ENCODE measurements around the gene PCNX2.

Gene PCNX2

DNA sequence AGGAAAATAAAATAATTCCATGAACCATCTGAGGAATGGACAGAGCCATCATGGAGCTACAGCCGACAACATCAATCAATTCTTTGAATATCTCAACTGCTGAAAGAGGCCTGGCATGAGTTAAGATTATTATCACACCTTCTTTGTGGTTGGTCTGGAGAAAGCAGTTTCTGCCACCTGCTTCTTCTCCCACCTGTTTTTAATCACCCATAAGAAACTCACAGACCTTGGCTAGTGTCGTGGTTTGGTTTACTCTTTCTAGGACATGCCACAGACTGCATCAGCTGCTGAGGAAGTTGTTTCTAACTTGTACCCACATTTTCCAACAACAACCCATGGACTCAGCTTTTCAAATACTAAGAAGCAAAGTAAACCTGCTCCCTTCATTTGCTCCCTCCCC is 279.6 kb downstream of the PCNX2 start:
- TF ChIP-seq, protein P1, sequence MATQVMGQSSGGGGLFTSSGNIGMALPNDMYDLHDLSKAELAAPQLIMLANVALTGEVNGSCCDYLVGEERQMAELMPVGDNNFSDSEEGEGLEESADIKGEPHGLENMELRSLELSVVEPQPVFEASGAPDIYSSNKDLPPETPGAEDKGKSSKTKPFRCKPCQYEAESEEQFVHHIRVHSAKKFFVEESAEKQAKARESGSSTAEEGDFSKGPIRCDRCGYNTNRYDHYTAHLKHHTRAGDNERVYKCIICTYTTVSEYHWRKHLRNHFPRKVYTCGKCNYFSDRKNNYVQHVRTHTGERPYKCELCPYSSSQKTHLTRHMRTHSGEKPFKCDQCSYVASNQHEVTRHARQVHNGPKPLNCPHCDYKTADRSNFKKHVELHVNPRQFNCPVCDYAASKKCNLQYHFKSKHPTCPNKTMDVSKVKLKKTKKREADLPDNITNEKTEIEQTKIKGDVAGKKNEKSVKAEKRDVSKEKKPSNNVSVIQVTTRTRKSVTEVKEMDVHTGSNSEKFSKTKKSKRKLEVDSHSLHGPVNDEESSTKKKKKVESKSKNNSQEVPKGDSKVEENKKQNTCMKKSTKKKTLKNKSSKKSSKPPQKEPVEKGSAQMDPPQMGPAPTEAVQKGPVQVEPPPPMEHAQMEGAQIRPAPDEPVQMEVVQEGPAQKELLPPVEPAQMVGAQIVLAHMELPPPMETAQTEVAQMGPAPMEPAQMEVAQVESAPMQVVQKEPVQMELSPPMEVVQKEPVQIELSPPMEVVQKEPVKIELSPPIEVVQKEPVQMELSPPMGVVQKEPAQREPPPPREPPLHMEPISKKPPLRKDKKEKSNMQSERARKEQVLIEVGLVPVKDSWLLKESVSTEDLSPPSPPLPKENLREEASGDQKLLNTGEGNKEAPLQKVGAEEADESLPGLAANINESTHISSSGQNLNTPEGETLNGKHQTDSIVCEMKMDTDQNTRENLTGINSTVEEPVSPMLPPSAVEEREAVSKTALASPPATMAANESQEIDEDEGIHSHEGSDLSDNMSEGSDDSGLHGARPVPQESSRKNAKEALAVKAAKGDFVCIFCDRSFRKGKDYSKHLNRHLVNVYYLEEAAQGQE (IDR thresholded peaks at IDR 0.05; ENCODE audit: insufficient read depth in 1 of 2, low read depth in 2 of 2, low read length in 2 of 2): no peak
- no peak for TF ChIP-seq SIN3A (IDR thresholded peaks at IDR 0.05; ENCODE audit: borderline replicate concordance, insufficient read depth, low read length)
- no peak for TF ChIP-seq FOXP2 (optimal IDR thresholded peaks at IDR 0.05; ENCODE audit: borderline replicate concordance, extremely low read depth, extremely low read length, insufficient read depth)
- no peak for TF ChIP-seq TAF1 (IDR thresholded peaks at IDR 0.05; ENCODE audit: borderline replicate concordance, insufficient read depth, low read length)
- TF ChIP-seq POLR2AphosphoS5 (IDR thresholded peaks at IDR 0.05; ENCODE audit: low read depth, low read length): no peak

DNA sequence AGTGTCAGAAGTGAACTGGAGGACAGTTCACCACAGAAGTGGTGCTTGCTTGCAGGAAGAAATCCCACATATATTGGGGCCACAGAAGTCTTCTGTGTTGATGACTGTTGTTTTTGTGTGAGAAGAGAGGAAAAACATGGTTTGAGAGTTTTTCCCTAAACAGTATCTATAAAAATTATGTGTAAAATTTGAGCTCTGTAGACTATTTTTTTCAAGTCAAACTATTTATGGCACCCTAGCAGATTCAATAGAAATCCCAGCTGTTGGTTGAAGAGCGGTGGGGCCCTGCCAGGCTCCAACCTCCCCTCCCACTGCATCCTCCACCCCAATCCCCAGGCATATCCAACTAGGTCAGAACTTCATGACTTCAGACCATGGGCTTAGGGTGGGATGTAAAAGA is 283.5 kb downstream of the PCNX2 start:
- TF ChIP-seq SIN3A (IDR thresholded peaks at IDR 0.05; ENCODE audit: borderline replicate concordance, insufficient read depth, low read length) (no peak), TAF1 (IDR thresholded peaks at IDR 0.05; ENCODE audit: borderline replicate concordance, insufficient read depth, low read length) (no peak), FOXP2 (optimal IDR thresholded peaks at IDR 0.05; ENCODE audit: borderline replicate concordance, extremely low read depth, extremely low read length, insufficient read depth) (no peak), POLR2AphosphoS5 (IDR thresholded peaks at IDR 0.05; ENCODE audit: low read depth, low read length) (no peak)
- TF ChIP-seq, protein P1 (IDR thresholded peaks at IDR 0.05; ENCODE audit: insufficient read depth in 1 of 2, low read depth in 2 of 2, low read length in 2 of 2): no peak

DNA sequence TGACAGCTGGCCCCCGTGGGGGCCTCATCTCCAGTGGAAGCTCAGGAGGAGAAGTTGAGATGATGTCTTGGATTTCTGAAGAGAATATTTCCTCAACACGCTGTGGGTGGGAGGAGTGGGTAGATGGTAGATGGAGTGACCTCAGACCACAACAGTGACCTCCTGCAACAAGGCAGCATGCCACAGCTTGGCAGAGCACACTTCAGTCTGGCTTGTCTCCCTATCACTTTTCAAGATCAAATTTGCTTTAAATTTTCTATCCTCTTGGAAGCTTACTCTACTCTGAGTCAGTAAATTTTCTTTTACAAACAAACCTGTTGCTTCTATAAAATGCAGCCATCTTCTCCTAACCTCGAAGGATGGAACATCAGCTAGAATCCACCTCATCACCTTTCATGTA is 285.4 kb downstream of the PCNX2 start:
- TF ChIP-seq, protein P1 (IDR thresholded peaks at IDR 0.05; ENCODE audit: insufficient read depth in 1 of 2, low read depth in 2 of 2, low read length in 2 of 2): no peak
- TF ChIP-seq POLR2AphosphoS5 (IDR thresholded peaks at IDR 0.05; ENCODE audit: low read depth, low read length) (no peak), FOXP2 (optimal IDR thresholded peaks at IDR 0.05; ENCODE audit: borderline replicate concordance, extremely low read depth, extremely low read length, insufficient read depth) (no peak), SIN3A (IDR thresholded peaks at IDR 0.05; ENCODE audit: borderline replicate concordance, insufficient read depth, low read length) (no peak), TAF1 (IDR thresholded peaks at IDR 0.05; ENCODE audit: borderline replicate concordance, insufficient read depth, low read length) (no peak)

DNA sequence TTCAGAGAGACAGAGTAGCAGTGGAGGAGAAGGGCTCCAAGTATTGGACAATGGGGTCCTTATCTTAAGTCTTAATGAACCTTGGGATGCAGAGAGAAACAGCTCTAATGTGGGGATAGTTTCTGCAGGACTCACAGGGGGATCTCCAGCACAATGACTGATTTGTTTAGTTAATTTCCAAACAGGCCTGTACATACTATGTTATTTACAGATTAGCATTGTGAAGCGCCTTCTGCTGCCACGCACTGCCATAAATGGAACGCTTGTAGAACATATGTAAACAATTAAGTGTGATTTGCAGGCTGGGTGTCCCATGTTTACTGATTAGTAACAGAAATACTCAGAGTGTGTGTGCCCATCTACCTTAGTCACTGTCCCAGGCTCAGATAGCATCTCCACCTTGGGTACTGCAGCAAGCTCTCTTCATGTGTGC is 289.0 kb downstream of the PCNX2 start:
- TF ChIP-seq SIN3A (IDR thresholded peaks at IDR 0.05; ENCODE audit: borderline replicate concordance, insufficient read depth, low read length) (no peak), FOXP2 (optimal IDR thresholded peaks at IDR 0.05; ENCODE audit: borderline replicate concordance, extremely low read depth, extremely low read length, insufficient read depth) (no peak), POLR2AphosphoS5 (IDR thresholded peaks at IDR 0.05; ENCODE audit: low read depth, low read length) (no peak), TAF1 (IDR thresholded peaks at IDR 0.05; ENCODE audit: borderline replicate concordance, insufficient read depth, low read length) (no peak)
- TF ChIP-seq, protein P1 (IDR thresholded peaks at IDR 0.05; ENCODE audit: insufficient read depth in 1 of 2, low read depth in 2 of 2, low read length in 2 of 2): no peak

DNA sequence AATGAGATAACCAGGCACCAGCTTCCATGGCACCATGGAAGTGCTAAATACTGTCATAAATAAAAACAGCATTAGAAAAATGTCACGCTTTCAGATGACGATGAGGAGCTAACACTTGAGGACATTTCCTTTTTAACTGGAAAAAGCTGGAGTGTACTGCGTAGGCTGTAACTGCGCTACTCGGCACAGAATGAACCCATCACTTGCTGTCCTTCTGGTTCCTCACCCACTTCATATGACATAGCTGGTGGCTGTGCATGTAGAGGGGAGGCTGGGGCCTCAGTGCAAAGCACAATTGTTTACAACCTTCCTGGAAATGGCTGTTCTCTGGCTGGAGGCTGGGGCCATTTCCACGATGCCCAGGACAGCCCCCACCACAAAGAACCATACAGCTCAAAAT is 289.4 kb downstream of the PCNX2 start:
- TF ChIP-seq FOXP2 (optimal IDR thresholded peaks at IDR 0.05; ENCODE audit: borderline replicate concordance, extremely low read depth, extremely low read length, insufficient read depth): no peak
- no peak for TF ChIP-seq TAF1 (IDR thresholded peaks at IDR 0.05; ENCODE audit: borderline replicate concordance, insufficient read depth, low read length)
- no peak for TF ChIP-seq SIN3A (IDR thresholded peaks at IDR 0.05; ENCODE audit: borderline replicate concordance, insufficient read depth, low read length)
- no peak for TF ChIP-seq POLR2AphosphoS5 (IDR thresholded peaks at IDR 0.05; ENCODE audit: low read depth, low read length)
- TF ChIP-seq, protein P1 (IDR thresholded peaks at IDR 0.05; ENCODE audit: insufficient read depth in 1 of 2, low read depth in 2 of 2, low read length in 2 of 2): no peak

Measured in PFSK-1 (cell line).